Spinal cord (tissue), 10 donors: Measurements from ENCODE around the gene TTYH3. TPM values are rescaled to one million over a fixed set of nuclear protein-coding genes. Genes with fewer than 3 reads are reported as not detected.

Source experiments
- DNase-seq, 6 donors: peaks; one replicate each; pipeline versions ENCODE4 v3.0.0 to v3.0.0-alpha.2; 2013 to 2015; ENCODE audit warnings: low spot score in 6 of 6, low read depth in 4 of 6
- H3K27ac ChIP-seq: one replicate; pipeline ENCODE4 v1.5.1; 2013; ENCODE audit warnings: low read depth, low read length, control low read depth
- H3K27me3 ChIP-seq: one replicate; pipeline ENCODE4 v1.6.1; 2013; ENCODE audit warnings: low read length; ENCODE audit not compliant: control insufficient read depth, insufficient read depth
- H3K36me3 ChIP-seq: one replicate; pipeline ENCODE4 v1.6.1; 2013; ENCODE audit warnings: low read length; ENCODE audit not compliant: control insufficient read depth, insufficient read depth
- H3K4me1 ChIP-seq: one replicate; pipeline ENCODE4 v1.6.1; 2013; ENCODE audit warnings: low read length; ENCODE audit not compliant: control insufficient read depth, insufficient read depth
- H3K4me3 ChIP-seq: one replicate; pipeline ENCODE4 v1.5.1; 2013; ENCODE audit warnings: low read depth, low read length, control low read depth
- H3K9me3 ChIP-seq: one replicate; pipeline ENCODE4 v1.6.1; 2013; ENCODE audit warnings: low read length; ENCODE audit not compliant: control insufficient read depth, insufficient read depth
- WGBS: methylation state at CpG from one replicate; pipeline ENCODE4 v1.1.5; 2013; ENCODE audit warnings: missing lambda C conversion rate; ENCODE audit not compliant: insufficient coverage; 5-methylcytosine and 5-hydroxymethylcytosine counted together
- polyA plus RNA-seq, 2 donors: library from polyadenylated mRNA; unstranded; fragments of 120-200 nt; gene quantifications; one replicate each; pipeline ENCODE4 v1.2.1, GENCODE V29; 2013; ENCODE audit not compliant: insufficient read length in 2 of 2
- total RNA-seq, 2 donors: library from RNA; depleted of rRNA in 1 of 2; stranded (reverse); fragments of 120-200 nt in 1 of 2; fragments of >200 nt in 1 of 2; gene quantifications; one replicate each; pipeline versions ENCODE4 v1.2.3 to v1.2.4, GENCODE V29; 2013 to 2014
- donor health status: healthy.

TTYH3 gene
- total and polyA plus RNA-seq, 4 donors: 26.1 to 218 (median 120) TPM

- peaks cover 50% of the 10 kb centered on the region for H3K4me1 ChIP-seq
- H3K4me3 ChIP-seq: no peak overlapping the region
- peak in 5 of 6 donors; percentile 68 to 93 (median 84) for DNase-seq
- H3K27ac ChIP-seq: peak overlapping the region; percentile 78
- peaks cover 2% of the 10 kb centered on the region for H3K27me3 ChIP-seq
- H3K9me3 ChIP-seq: no peaks in the 10 kb centered on the region
- H3K36me3 ChIP-seq: peaks cover 8% of the 10 kb centered on the region
- 43% methylated on average over 24 of the region's 27 CpGs for WGBS
Observed at GRCh38 chr7:2681929-2682799, 50.4 kb downstream of the TTYH3 start.

GRCh38 chr7:2684501-2684900 lies 52.7 kb downstream of the TTYH3 start:
- Histone ChIP-seq H3K36me3 (peaks cover 8% of the 10 kb centered on the region), H3K27me3 (peaks cover 22% of the 10 kb centered on the region), H3K27ac (no peak overlapping the region), H3K4me3 (no peak overlapping the region), H3K4me1 (peaks cover 60% of the 10 kb centered on the region), H3K9me3 (no peaks in the 10 kb centered on the region)
- 97% methylated on average over 9 of the region's 11 CpGs for WGBS
- DNase-seq: no peak

GRCh38 chr7:2686101-2686500 lies 54.3 kb downstream of the TTYH3 start:
- H3K4me3 ChIP-seq: no peak overlapping the region
- H3K27ac ChIP-seq: no peak overlapping the region
- no peaks in the 10 kb centered on the region for H3K36me3 ChIP-seq
- DNase-seq: no peak
- peaks cover 50% of the 10 kb centered on the region for H3K4me1 ChIP-seq
- H3K27me3 ChIP-seq: peaks cover 25% of the 10 kb centered on the region
- H3K9me3 ChIP-seq: no peaks in the 10 kb centered on the region
- 93% methylated on average over 6 of the region's 14 CpGs for WGBS

- H3K4me1 ChIP-seq: peaks cover 37% of the 10 kb centered on the region
- 50% methylated on average over 16 of the region's 17 CpGs for WGBS
- DNase-seq: no peak
- peaks cover 25% of the 10 kb centered on the region for H3K27me3 ChIP-seq
- no peaks in the 10 kb centered on the region for H3K9me3 ChIP-seq
- H3K4me3 ChIP-seq: no peak overlapping the region
- H3K27ac ChIP-seq: no peak overlapping the region
- no peaks in the 10 kb centered on the region for H3K36me3 ChIP-seq
Observed at GRCh38 chr7:2687338-2687869, 55.6 kb downstream of the TTYH3 start.

- Histone ChIP-seq H3K9me3 (no peaks in the 10 kb centered on the region), H3K4me3 (no peak within 1 kb of the TSS), H3K27me3 (peaks cover 25% of the 10 kb centered on the region), H3K36me3 (no peaks in the 10 kb centered on the region), H3K27ac (peak within 1 kb of the TSS; percentile 49), H3K4me1 (peaks cover 32% of the 10 kb centered on the region)
- 3% methylated on average over 41 of the region's 41 CpGs for WGBS
- no peak for DNase-seq
Observed at GRCh38 chr7:2687881-2688318, 56.1 kb downstream of the TTYH3 start, which contains the start of gene AMZ1. Gene AMZ1 (plus strand): TSS chr7:2688202. CDS start chr7:2700452, 12,250 bp downstream.

- Histone ChIP-seq H3K27me3 (peaks cover 25% of the 10 kb centered on the region), H3K4me3 (no peak overlapping the region), H3K9me3 (no peaks in the 10 kb centered on the region), H3K36me3 (no peaks in the 10 kb centered on the region), H3K27ac (peak overlapping the region; percentile 49), H3K4me1 (peaks cover 28% of the 10 kb centered on the region)
- DNase-seq: peak in 2 of 6 donors; percentile 69 to 76
- 6% methylated on average over 62 of the region's 62 CpGs for WGBS
Observed at GRCh38 chr7:2688409-2689342, 56.9 kb downstream of the TTYH3 start.

GRCh38 chr7:2689343-2689847 lies 57.6 kb downstream of the TTYH3 start:
- peaks cover 28% of the 10 kb centered on the region for H3K4me1 ChIP-seq

GRCh38 chr7:2689951-2690705 lies 58.3 kb downstream of the TTYH3 start:
- Histone ChIP-seq H3K4me1 (peaks cover 28% of the 10 kb centered on the region), H3K27me3 (peaks cover 25% of the 10 kb centered on the region), H3K27ac (no peak overlapping the region), H3K9me3 (no peaks in the 10 kb centered on the region), H3K4me3 (no peak overlapping the region), H3K36me3 (no peaks in the 10 kb centered on the region)
- 77% methylated on average over 23 of the region's 23 CpGs for WGBS
- no peak for DNase-seq

More at GRCh38 chr7:2689343-2689847, 57.6 kb downstream of the TTYH3 start:
- no peaks in the 10 kb centered on the region for H3K9me3 ChIP-seq
- peak overlapping the region; percentile 45 for H3K27ac ChIP-seq
- H3K27me3 ChIP-seq: peaks cover 25% of the 10 kb centered on the region
- no peak for DNase-seq
- 70% methylated on average over 14 of the region's 16 CpGs for WGBS
- no peaks in the 10 kb centered on the region for H3K36me3 ChIP-seq
- H3K4me3 ChIP-seq: no peak overlapping the region
